Esophagus muscularis mucosa (tissue), 4 donors: ENCODE measurements around the gene AMN1. TPM values are rescaled to one million over a fixed set of nuclear protein-coding genes. Genes with fewer than 3 reads are reported as not detected.
"Not testable (repeated sequence)": the region's sequence is repeated elsewhere in the genome, so short reads cannot be mapped to it uniquely, and the experiment has no call there.

Source experiments
- DNase-seq: peaks from one replicate; pipeline ENCODE4 v3.0.0-alpha.2; 2017; ENCODE audit errors: extremely low spot score
- H3K27ac ChIP-seq, 4 donors: fragments of 200-600 bp; sonication (generic); replicated peaks in 1 of 4; 1 replicate in 3 of 4; 2 replicates in 1 of 4; pipeline ENCODE4 v1.5.1; 2016 to 2019; ENCODE audit warnings: mild to moderate bottlenecking in 1 of 4
- H3K27me3 ChIP-seq, 4 donors: fragments of 200-600 bp; sonication (generic); one replicate each; pipeline versions ENCODE4 v1.5.1 to v1.6.0; 2016 to 2019
- H3K36me3 ChIP-seq, 4 donors: fragments of 200-600 bp; sonication (generic); one replicate each; pipeline ENCODE4 v1.5.1; 2016 to 2019
- H3K4me1 ChIP-seq, 4 donors: fragments of 200-600 bp; sonication (generic); one replicate each; pipeline ENCODE4 v1.5.1; 2016 to 2019
- H3K4me3 ChIP-seq, 4 donors: fragments of 200-600 bp; sonication (generic); 1 replicate in 2 of 4; 2 replicates in 2 of 4; pipeline ENCODE4 v1.5.1; 2016 to 2019; ENCODE audit warnings: mild to moderate bottlenecking in 4 of 4, moderate library complexity in 1 of 4
- H3K9me3 ChIP-seq, 4 donors: fragments of 200-600 bp; sonication (generic); 1 replicate in 3 of 4; 2 replicates in 1 of 4; pipeline ENCODE4 v1.5.1; 2016 to 2019
- CTCF ChIP-seq, 3 experiments: fragments of 200-600 bp in 2 of 3; fragments of 450-650 bp in 1 of 3; sonication (generic) in 2 of 3; IDR thresholded peaks; one replicate each; pipeline ENCODE4 v1.5.1; 2017 to 2019; ENCODE audit warnings: antibody characterized with exemption in 3 of 3, mild to moderate bottlenecking in 2 of 3, moderate library complexity in 1 of 3
- EP300 ChIP-seq: sonication (generic); formaldehyde crosslinking; IDR thresholded peaks from one replicate; pipeline ENCODE4 v1.6.1; 2017; ENCODE audit warnings: antibody characterized with exemption
- POLR2A ChIP-seq: fragments of 450-650 bp; IDR thresholded peaks from one replicate; pipeline ENCODE4 v1.6.1; 2017; ENCODE audit warnings: antibody characterized with exemption, moderate library complexity, mild to moderate bottlenecking, low read depth
- POLR2AphosphoS5 ChIP-seq, 2 donors: sonication (generic); formaldehyde crosslinking; IDR thresholded peaks; one replicate each; pipeline ENCODE4 v1.6.1; 2017; ENCODE audit warnings: antibody characterized with exemption in 2 of 2
- WGBS: methylation state at CpG from one replicate; pipeline ENCODE4 v1.1.5; 2018; 5-methylcytosine and 5-hydroxymethylcytosine counted together
- intact Hi-C: fragments of 100-400 bp; cut with DNase I; formaldehyde crosslinking; loops from one replicate; pipeline ENCODE4 v1.15.1; 2023
- total RNA-seq, 4 donors: library from RNA; depleted of rRNA; stranded (reverse); fragments of >200 nt; gene quantifications; one replicate each; pipeline versions ENCODE4 v1.1.0 to v1.2.1, GENCODE V29; 2016

Gene AMN1
- total RNA-seq, 4 donors from 2014 or later, result 9.4 to 17.1 (median 11.1) TPM

DNA sequence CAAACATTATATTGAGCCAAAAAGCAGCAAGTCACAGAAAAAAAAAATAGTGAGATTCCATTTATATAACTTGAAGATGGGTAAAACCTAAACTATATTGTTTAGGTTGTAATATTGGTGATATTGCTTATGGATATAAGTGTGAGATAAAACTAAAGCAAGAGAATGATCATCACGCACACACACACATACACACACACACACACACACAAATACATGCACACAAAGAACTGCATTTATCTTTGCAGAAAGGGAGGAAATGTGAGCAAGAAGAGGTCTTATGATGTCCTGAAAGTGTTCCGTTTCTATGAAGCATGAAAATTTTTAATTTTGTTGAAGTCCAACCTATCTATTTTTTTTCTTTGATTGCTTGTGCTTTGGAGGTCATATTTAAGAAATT lies 16.4 kb upstream of the AMN1 start:
- Histone ChIP-seq H3K27ac (no peak overlapping the region), H3K4me3 (no peak overlapping the region), H3K9me3 (no peaks in the 10 kb centered on the region), H3K36me3 (no peaks in the 10 kb centered on the region), H3K4me1 (peaks cover 6 to 18% (median 12%) of the 10 kb centered on the region in 4 donors), H3K27me3 (no peaks in the 10 kb centered on the region)
- intact Hi-C loops, result no loop called here
- WGBS, result 79% methylated on average over 2 of the region's 2 CpGs
- no peak for TF ChIP-seq EP300
- TF ChIP-seq POLR2AphosphoS5 (IDR thresholded peaks at IDR 0.05), result no peak
- TF ChIP-seq CTCF (IDR thresholded peaks at IDR 0.05), result no peak
- TF ChIP-seq POLR2A, result no peak
- no peak for DNase-seq

GRCh38 chr12:31744363-31744762 lies 15.5 kb upstream of the AMN1 start:
- peaks cover 6 to 18% (median 12%) of the 10 kb centered on the region in 4 donors for H3K4me1 ChIP-seq
- H3K27me3 ChIP-seq, intact Hi-C loops, H3K9me3 ChIP-seq, H3K36me3 ChIP-seq, DNase-seq, H3K4me3 ChIP-seq, H3K27ac ChIP-seq: not testable (repeated sequence)
- WGBS, result 89% methylated on average over 4 of the region's 4 CpGs

- Histone ChIP-seq H3K4me3 (no peak overlapping the region), H3K36me3 (no peaks in the 10 kb centered on the region), H3K27me3 (peaks cover 0 to 8% (median 0%) of the 10 kb centered on the region in 4 donors), H3K4me1 (peaks cover 6 to 18% (median 12%) of the 10 kb centered on the region in 4 donors), H3K9me3 (no peaks in the 10 kb centered on the region), H3K27ac (no peak overlapping the region)
- intact Hi-C loops, result no loop called here
- TF ChIP-seq POLR2A (no peak), EP300 (no peak), POLR2AphosphoS5 (IDR thresholded peaks at IDR 0.05) (no peak), CTCF (IDR thresholded peaks at IDR 0.05) (no peak)
- DNase-seq, result no peak
- WGBS, result 9% methylated on average over 1 of the region's 1 CpG
These were observed 14.1 kb upstream of the AMN1 start for GRCh38 chr12:31742891-31743290.

- no peak overlapping the region for H3K4me3 ChIP-seq
- peaks cover 0 to 8% (median 0%) of the 10 kb centered on the region in 4 donors for H3K27me3 ChIP-seq
- WGBS, result 53% methylated on average over 3 of the region's 3 CpGs
- TF ChIP-seq POLR2AphosphoS5 (IDR thresholded peaks at IDR 0.05), result no peak
- TF ChIP-seq POLR2A, result no peak
- TF ChIP-seq EP300, result no peak
- TF ChIP-seq CTCF (IDR thresholded peaks at IDR 0.05), result no peak
- no peaks in the 10 kb centered on the region for H3K4me1 ChIP-seq
- no peak for DNase-seq
- no peaks in the 10 kb centered on the region for H3K9me3 ChIP-seq
- H3K36me3 ChIP-seq, result no peaks in the 10 kb centered on the region
- H3K27ac ChIP-seq, result no peak overlapping the region
- intact Hi-C loops, result no loop called here
These were observed 11.8 kb upstream of the AMN1 start for GRCh38 chr12:31740628-31741027.

- H3K9me3 ChIP-seq, result no peaks in the 10 kb centered on the region
- peaks cover 0 to 8% (median 0%) of the 10 kb centered on the region in 4 donors for H3K27me3 ChIP-seq
- no peaks in the 10 kb centered on the region for H3K36me3 ChIP-seq
- H3K4me3 ChIP-seq, result no peak overlapping the region
- no peak for TF ChIP-seq EP300
- no peak for TF ChIP-seq CTCF (IDR thresholded peaks at IDR 0.05)
- no peak for TF ChIP-seq POLR2A
- TF ChIP-seq POLR2AphosphoS5 (IDR thresholded peaks at IDR 0.05), result no peak
- whole genome bisulfite sequencing, result 87% methylated on average over 2 of the region's 2 CpGs
- intact Hi-C loops, result no loop called here
- no peak overlapping the region for H3K27ac ChIP-seq
- no peak for DNase-seq
- peaks cover 0 to 14% (median 10%) of the 10 kb centered on the region in 4 donors for H3K4me1 ChIP-seq
These were observed 8.9 kb upstream of the AMN1 start for GRCh38 chr12:31737763-31738162.
